Body of pancreas (tissue), 4 donors: ENCODE results near the gene DHX16.

ENCODE experiments used
- POLR2A ChIP-seq, 3 donors: fragments of 450-650 bp; IDR thresholded peaks; one replicate each; pipeline ENCODE4 v1.6.1; 2016; ENCODE audit warnings: antibody characterized with exemption in 3 of 3, mild to moderate bottlenecking in 2 of 3
- TF ChIP-seq, protein P1 (sequence below), 7 experiments: fragments of 450-650 bp in 4 of 7; fragments of 200-600 bp in 3 of 7; sonication (generic) in 3 of 7; IDR thresholded peaks; one replicate each; pipeline ENCODE4 v1.5.1; 2016 to 2019; ENCODE audit warnings: antibody characterized with exemption in 7 of 7

GRCh38 chr6:30644769-30645168 lies 28.0 kb downstream of the DHX16 start:
- no peak for TF ChIP-seq POLR2A (IDR thresholded peaks at IDR 0.05)
- TF ChIP-seq, protein P1, sequence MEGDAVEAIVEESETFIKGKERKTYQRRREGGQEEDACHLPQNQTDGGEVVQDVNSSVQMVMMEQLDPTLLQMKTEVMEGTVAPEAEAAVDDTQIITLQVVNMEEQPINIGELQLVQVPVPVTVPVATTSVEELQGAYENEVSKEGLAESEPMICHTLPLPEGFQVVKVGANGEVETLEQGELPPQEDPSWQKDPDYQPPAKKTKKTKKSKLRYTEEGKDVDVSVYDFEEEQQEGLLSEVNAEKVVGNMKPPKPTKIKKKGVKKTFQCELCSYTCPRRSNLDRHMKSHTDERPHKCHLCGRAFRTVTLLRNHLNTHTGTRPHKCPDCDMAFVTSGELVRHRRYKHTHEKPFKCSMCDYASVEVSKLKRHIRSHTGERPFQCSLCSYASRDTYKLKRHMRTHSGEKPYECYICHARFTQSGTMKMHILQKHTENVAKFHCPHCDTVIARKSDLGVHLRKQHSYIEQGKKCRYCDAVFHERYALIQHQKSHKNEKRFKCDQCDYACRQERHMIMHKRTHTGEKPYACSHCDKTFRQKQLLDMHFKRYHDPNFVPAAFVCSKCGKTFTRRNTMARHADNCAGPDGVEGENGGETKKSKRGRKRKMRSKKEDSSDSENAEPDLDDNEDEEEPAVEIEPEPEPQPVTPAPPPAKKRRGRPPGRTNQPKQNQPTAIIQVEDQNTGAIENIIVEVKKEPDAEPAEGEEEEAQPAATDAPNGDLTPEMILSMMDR (IDR thresholded peaks at IDR 0.05), result no peak
